ENCODE results near the gene SEC24C.

DNA sequence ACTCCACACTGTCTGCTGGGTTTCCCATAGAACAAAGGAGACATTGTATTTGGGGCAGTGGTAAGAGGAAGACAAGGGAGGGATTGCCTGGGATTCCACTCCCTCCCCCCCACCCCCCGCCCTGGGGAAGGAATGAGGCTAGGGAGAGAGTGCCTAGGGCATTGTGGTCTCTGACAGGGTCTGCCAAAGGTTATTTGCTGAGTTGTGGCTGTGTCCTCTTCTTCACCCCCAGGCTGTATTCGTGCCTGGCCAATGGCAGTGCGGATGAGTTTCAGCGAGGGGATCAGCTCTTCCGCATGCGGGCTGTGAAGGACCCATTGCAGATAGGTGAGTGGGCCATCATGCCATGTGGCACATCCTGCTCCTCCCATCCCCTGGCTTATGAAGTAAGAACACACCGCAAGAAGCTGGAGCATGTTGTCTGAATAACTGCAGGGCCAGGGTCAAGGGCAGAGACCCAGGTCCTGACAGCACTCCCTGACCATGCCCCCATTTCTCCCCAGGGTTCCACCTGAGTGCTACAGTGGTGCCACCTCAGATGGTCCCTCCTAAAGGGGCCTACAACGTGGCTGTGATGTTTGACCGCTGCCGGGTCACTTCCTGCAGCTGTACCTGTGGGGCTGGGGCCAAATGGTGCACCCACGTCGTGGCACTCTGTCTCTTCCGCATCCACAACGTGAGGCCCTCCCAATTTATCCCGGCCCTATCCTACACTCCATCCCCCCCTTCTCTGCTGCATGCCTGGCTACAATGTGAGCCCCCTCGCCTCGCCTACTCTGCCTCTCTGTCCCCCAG lies 44.9 kb downstream of the SEC24C start:
- TF ChIP-seq, protein P1, sequence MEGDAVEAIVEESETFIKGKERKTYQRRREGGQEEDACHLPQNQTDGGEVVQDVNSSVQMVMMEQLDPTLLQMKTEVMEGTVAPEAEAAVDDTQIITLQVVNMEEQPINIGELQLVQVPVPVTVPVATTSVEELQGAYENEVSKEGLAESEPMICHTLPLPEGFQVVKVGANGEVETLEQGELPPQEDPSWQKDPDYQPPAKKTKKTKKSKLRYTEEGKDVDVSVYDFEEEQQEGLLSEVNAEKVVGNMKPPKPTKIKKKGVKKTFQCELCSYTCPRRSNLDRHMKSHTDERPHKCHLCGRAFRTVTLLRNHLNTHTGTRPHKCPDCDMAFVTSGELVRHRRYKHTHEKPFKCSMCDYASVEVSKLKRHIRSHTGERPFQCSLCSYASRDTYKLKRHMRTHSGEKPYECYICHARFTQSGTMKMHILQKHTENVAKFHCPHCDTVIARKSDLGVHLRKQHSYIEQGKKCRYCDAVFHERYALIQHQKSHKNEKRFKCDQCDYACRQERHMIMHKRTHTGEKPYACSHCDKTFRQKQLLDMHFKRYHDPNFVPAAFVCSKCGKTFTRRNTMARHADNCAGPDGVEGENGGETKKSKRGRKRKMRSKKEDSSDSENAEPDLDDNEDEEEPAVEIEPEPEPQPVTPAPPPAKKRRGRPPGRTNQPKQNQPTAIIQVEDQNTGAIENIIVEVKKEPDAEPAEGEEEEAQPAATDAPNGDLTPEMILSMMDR (IDR thresholded peaks at IDR 0.05): no peak
- no peak for TF ChIP-seq POLR2A (IDR thresholded peaks at IDR 0.05)

All from tibial nerve (tissue), 3 donors.